Measurements from ENCODE around the gene MAGEA6. TPM values are rescaled to one million over a fixed set of nuclear protein-coding genes. Genes with fewer than 3 reads are reported as not detected.

MAGEA6 gene
- not detected in 2 replicates for total RNA-seq

GRCh38 chrX:152769549-152770289, at the start of gene MAGEA6:
MAGEA6 (minus strand) TSS chrX:152769689; CDS start chrX:152767650, 2,039 bp downstream.

GRCh38 chrX:152758918-152759317, 10.6 kb downstream of the MAGEA6 start, which contains the start of gene CSAG3:
CSAG3 (plus strand) TSS chrX:152759218.

GRCh38 chrX:152753686-152754650, 15.5 kb downstream of the MAGEA6 start, which contains the start of gene MAGEA2:
MAGEA2 (minus strand) TSS chrX:152753842; CDS start chrX:152751363, 2,479 bp downstream.

GRCh38 chrX:152733261-152733975, 36.1 kb downstream of the MAGEA6 start, which contains the start of the genes CSAG1 and MAGEA12:
CSAG1 (minus strand) TSS chrX:152733721; CDS start chrX:152732460, 1,261 bp downstream.
MAGEA12 (plus strand) TSS chrX:152733757; CDS start chrX:152736162, 2,405 bp downstream.

Other genes starting within 250 kb of the MAGEA6 start
- gene GABRQ, start 131.8 kb downstream of the MAGEA6 start, total RNA-seq, result under 0.01 and 0.17 TPM in 2 replicates
- gene MAGEA3, start 70.9 kb downstream of the MAGEA6 start, total RNA-seq, result not detected in 2 replicates
- not detected in 2 replicates for gene CSAG2, start 60.4 kb downstream of the MAGEA6 start, total RNA-seq
- gene MAGEA2B, start 55.1 kb downstream of the MAGEA6 start, total RNA-seq, result not detected in 2 replicates
- gene CSAG1, start 36.0 kb downstream of the MAGEA6 start, total RNA-seq, result not detected in 2 replicates
- gene MAGEA12, start 35.9 kb downstream of the MAGEA6 start, total RNA-seq, result not detected in 2 replicates
- gene MAGEA2, start 15.8 kb downstream of the MAGEA6 start, total RNA-seq, result not detected in 2 replicates
- not detected in 2 replicates for gene CSAG3, start 10.5 kb downstream of the MAGEA6 start, total RNA-seq
- gene CETN2, start 61.1 kb upstream of the MAGEA6 start, total RNA-seq, result 47.1 and 54.7 TPM in 2 replicates
- 14.9 and 22.4 TPM in 2 replicates for gene NSDHL, start 61.4 kb upstream of the MAGEA6 start, total RNA-seq
- gene ZNF185, start 128.4 kb upstream of the MAGEA6 start, total RNA-seq, result 1.3 and 1.5 TPM in 2 replicates
- not detected in 2 replicates for gene PNMA5, start 224.4 kb upstream of the MAGEA6 start, total RNA-seq

Data from smooth muscle cell of trachea (primary cell).